ENCODE results near the gene PGPEP1. TPM values are rescaled to one million over a fixed set of nuclear protein-coding genes. Genes with fewer than 3 reads are reported as not detected.
"Not testable (repeated sequence)": the region's sequence is repeated elsewhere in the genome, so short reads cannot be mapped to it uniquely, and the experiment has no call there.

PGPEP1 gene
- total RNA-seq, 1 donor from 2014 or later: 36.1 TPM

DNA sequence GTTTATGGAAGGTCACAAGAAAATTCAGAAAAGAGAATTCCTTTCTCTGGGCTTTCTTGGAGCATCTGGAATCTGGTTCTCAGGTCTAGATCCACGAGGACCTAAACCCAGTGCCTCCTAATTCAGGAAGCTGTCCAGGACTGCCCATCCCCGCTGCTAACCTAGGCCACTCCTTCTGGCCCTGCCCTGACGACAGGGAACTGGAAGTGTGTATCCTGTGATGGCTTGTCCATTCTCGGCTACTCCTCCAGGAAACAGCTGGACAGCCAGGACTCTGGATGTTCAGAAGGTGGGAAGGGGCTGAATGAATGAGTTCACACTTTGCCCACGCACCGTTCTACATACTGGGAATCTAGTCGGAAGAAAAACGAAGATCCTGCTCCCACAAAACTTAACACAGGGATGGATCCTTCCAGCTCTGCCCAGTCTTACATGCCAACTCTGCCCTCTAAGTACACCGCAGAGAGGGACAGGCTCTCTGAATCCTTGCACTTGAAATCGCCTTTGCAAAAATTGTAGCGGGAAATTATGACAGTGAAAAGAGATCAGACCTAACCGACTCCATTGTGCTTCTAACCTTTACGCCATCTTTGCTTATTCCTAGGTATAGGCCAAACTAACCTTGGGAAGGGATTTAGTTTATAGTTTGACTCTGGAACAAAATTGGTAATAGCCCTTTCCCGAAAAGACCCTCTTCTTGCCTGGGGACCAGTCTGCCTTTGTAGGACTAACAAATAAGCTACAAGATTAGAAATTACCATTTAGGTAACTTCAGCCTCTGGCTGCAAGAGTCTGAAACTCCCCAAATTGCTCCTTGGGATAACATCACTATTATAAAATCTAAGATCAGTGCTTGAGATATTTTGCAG is 19.3 kb upstream of the PGPEP1 start:
- Mint-ChIP-seq H3K36me3 (ENCODE audit: unreplicated experiment) (no peaks in the 10 kb centered on the region), H3K27me3 (ENCODE audit: unreplicated experiment) (no peaks in the 10 kb centered on the region), H3K4me3 (ENCODE audit: unreplicated experiment) (peak overlapping the region; percentile 86), H3K4me1 (ENCODE audit: unreplicated experiment) (peaks cover 27% of the 10 kb centered on the region), H3K27ac (ENCODE audit: unreplicated experiment) (peak overlapping the region; percentile 90), H3K9me3 (ENCODE audit: unreplicated experiment) (no peaks in the 10 kb centered on the region)
- TF ChIP-seq, protein P1, sequence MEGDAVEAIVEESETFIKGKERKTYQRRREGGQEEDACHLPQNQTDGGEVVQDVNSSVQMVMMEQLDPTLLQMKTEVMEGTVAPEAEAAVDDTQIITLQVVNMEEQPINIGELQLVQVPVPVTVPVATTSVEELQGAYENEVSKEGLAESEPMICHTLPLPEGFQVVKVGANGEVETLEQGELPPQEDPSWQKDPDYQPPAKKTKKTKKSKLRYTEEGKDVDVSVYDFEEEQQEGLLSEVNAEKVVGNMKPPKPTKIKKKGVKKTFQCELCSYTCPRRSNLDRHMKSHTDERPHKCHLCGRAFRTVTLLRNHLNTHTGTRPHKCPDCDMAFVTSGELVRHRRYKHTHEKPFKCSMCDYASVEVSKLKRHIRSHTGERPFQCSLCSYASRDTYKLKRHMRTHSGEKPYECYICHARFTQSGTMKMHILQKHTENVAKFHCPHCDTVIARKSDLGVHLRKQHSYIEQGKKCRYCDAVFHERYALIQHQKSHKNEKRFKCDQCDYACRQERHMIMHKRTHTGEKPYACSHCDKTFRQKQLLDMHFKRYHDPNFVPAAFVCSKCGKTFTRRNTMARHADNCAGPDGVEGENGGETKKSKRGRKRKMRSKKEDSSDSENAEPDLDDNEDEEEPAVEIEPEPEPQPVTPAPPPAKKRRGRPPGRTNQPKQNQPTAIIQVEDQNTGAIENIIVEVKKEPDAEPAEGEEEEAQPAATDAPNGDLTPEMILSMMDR (IDR thresholded peaks at IDR 0.05): no peak
- DNase-seq (ENCODE audit: extremely low spot score, unreplicated experiment): no peak

DNA sequence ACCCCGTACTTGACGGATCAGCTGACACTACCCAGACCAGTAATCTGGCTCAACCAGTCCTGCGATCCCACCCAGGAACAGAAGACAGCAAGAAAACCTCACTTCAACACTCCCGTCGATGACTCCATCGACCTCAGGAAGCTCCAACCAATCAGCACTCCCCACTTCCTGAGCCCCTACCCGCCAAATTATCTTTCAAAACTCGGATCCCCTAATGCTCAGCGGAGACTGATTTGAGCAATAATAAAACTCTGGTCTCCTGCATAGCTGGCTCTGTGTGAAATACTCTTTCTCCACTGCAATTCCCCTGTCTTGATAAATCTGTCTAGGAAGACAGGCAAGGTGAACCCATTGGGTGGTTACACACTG is 18.7 kb upstream of the PGPEP1 start:
- peaks cover 27% of the 10 kb centered on the region for H3K4me1 Mint-ChIP-seq (ENCODE audit: unreplicated experiment)
- TF ChIP-seq, protein P1 (IDR thresholded peaks at IDR 0.05): no peak
- peak overlapping the region; percentile 90 for H3K27ac Mint-ChIP-seq (ENCODE audit: unreplicated experiment)
- no peaks in the 10 kb centered on the region for H3K27me3 Mint-ChIP-seq (ENCODE audit: unreplicated experiment)
- H3K4me3 Mint-ChIP-seq (ENCODE audit: unreplicated experiment): peak overlapping the region; percentile 86
- no peaks in the 10 kb centered on the region for H3K9me3 Mint-ChIP-seq (ENCODE audit: unreplicated experiment)
- H3K36me3 Mint-ChIP-seq (ENCODE audit: unreplicated experiment): no peaks in the 10 kb centered on the region
- no peak for DNase-seq (ENCODE audit: extremely low spot score, unreplicated experiment)

DNA sequence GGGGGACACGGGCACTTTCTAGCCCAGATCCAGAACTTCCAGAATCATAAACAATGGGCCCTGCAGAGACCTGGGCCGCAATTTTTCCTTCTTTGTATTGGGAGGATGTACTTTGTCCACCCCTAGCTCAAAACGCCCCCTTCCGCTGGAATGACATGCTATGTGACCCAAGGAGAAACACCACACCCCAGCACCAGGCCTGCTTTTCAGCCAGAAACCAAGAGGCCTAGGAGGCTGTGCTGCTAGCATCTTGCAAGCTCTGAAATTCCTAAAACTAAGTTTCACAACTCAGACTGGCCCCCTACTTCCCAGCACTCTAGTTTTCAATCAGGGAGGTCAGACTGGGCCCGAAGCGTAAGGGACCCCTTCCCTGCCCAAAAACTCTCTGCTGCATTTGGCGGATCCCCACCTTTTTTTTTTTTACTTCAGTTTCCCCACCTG is 18.1 kb upstream of the PGPEP1 start:
- Mint-ChIP-seq H3K27me3 (ENCODE audit: unreplicated experiment) (no peaks in the 10 kb centered on the region), H3K9me3 (ENCODE audit: unreplicated experiment) (no peaks in the 10 kb centered on the region), H3K27ac (ENCODE audit: unreplicated experiment) (peak overlapping the region; percentile 90), H3K36me3 (ENCODE audit: unreplicated experiment) (no peaks in the 10 kb centered on the region), H3K4me3 (ENCODE audit: unreplicated experiment) (peak overlapping the region; percentile 86), H3K4me1 (ENCODE audit: unreplicated experiment) (peaks cover 27% of the 10 kb centered on the region)
- TF ChIP-seq, protein P1 (IDR thresholded peaks at IDR 0.05): peak; percentile 28
- no peak for DNase-seq (ENCODE audit: extremely low spot score, unreplicated experiment)

DNA sequence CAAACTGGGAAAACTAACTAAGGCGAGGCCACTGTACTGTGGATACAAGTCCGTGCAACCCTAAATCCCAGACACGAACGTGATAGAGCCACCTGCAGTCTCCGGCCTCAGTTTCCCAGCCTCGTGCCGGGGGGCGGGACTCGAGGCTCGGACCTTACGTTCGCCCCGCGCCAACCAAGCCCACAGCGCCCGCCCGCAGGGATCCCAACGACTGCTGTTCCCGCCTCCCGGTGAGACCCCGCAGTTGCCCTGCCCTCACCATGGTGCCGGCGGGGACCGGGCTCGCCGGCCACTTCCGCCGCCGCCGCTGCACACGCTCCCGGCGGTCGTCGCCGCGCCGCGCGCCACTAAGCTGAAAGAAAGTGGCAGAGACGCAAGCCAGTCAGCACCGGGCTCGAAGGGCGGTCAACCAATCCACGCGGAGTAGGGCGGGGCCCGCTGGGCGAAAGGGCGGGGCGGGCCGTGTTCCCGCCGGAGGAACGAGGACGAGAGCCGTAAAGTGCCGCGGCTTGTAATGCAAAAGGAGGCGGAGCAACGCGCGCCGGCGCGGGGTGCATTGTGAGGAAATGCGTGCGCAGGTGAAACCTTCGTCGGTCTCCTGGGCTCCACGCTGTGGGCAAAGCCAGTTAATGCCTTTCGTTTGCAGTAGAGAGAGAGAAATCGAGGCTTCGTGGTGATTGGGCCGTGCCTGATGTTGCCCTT is 17.5 kb upstream of the PGPEP1 start, which contains the start of gene LSM4:
Gene LSM4, minus strand, starts transcription at position 318 of the 702 bp plus-strand sequence. Its CDS starts 56 bp downstream, at position 262.
- H3K27me3 Mint-ChIP-seq (ENCODE audit: unreplicated experiment): no peaks in the 10 kb centered on the region
- peaks cover 25% of the 10 kb centered on the region for H3K4me1 Mint-ChIP-seq (ENCODE audit: unreplicated experiment)
- TF ChIP-seq, protein P1 (IDR thresholded peaks at IDR 0.05): no peak
- peak; percentile 99 for DNase-seq (ENCODE audit: extremely low spot score, unreplicated experiment)
- H3K4me3 Mint-ChIP-seq (ENCODE audit: unreplicated experiment): peak within 1 kb of the TSS; percentile 86
- no peaks in the 10 kb centered on the region for H3K36me3 Mint-ChIP-seq (ENCODE audit: unreplicated experiment)
- no peaks in the 10 kb centered on the region for H3K9me3 Mint-ChIP-seq (ENCODE audit: unreplicated experiment)
- peak within 1 kb of the TSS; percentile 94 for H3K27ac Mint-ChIP-seq (ENCODE audit: unreplicated experiment)

DNA sequence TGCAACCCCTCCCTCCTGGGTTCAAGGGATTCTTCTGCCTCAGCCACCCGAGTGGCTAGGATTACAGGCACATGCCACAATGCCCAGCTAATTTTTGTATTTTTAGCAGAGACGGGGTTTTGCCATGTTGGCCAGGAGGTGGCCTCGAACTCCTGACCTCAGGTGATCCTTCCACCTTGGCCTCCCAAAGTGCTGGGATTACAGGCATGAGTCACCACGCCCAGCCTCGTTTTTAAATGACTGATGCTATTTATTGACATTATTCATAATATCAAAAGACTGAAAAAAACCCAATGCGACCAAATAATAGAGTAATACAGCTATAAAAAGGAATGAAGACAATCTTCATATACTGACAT is 16.0 kb upstream of the PGPEP1 start:
- H3K27me3 Mint-ChIP-seq (ENCODE audit: unreplicated experiment); DNase-seq (ENCODE audit: extremely low spot score, unreplicated experiment); H3K9me3 Mint-ChIP-seq (ENCODE audit: unreplicated experiment); H3K36me3 Mint-ChIP-seq (ENCODE audit: unreplicated experiment); H3K4me3 Mint-ChIP-seq (ENCODE audit: unreplicated experiment): not testable (repeated sequence)
- Mint-ChIP-seq H3K27ac (ENCODE audit: unreplicated experiment) (peak overlapping the region; percentile 94), H3K4me1 (ENCODE audit: unreplicated experiment) (peaks cover 35% of the 10 kb centered on the region)
